PC-3 (cell line): ENCODE data around the gene HNRNPH1.
"Not testable (repeated sequence)": the region's sequence is repeated elsewhere in the genome, so short reads cannot be mapped to it uniquely, and the experiment has no call there.

Experiments used
- EZH2 ChIP-seq: fragments of 300-600 bp; sonication (generic); IDR thresholded peaks from one replicate; pipeline ENCODE4 v1.6.1; 2017; ENCODE audit warnings: antibody characterized with exemption, mild to moderate bottlenecking, low read length; ENCODE audit not compliant: unreplicated experiment
- TF ChIP-seq, protein P1 (sequence below): fragments of 300-600 bp; sonication (generic); conservative IDR thresholded peaks from 2 replicates; pipeline ENCODE4 v1.5.1; 2017; ENCODE audit warnings: antibody characterized with exemption, low read depth, mild to moderate bottlenecking, low read length

- TF ChIP-seq, protein P1, sequence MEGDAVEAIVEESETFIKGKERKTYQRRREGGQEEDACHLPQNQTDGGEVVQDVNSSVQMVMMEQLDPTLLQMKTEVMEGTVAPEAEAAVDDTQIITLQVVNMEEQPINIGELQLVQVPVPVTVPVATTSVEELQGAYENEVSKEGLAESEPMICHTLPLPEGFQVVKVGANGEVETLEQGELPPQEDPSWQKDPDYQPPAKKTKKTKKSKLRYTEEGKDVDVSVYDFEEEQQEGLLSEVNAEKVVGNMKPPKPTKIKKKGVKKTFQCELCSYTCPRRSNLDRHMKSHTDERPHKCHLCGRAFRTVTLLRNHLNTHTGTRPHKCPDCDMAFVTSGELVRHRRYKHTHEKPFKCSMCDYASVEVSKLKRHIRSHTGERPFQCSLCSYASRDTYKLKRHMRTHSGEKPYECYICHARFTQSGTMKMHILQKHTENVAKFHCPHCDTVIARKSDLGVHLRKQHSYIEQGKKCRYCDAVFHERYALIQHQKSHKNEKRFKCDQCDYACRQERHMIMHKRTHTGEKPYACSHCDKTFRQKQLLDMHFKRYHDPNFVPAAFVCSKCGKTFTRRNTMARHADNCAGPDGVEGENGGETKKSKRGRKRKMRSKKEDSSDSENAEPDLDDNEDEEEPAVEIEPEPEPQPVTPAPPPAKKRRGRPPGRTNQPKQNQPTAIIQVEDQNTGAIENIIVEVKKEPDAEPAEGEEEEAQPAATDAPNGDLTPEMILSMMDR: not testable (repeated sequence)
- TF ChIP-seq EZH2: not testable (repeated sequence)
Measured at GRCh38 chr5:179650245-179650644, 26.8 kb upstream of the HNRNPH1 start.
